Panc1 (cell line): Measurements from ENCODE around the gene TBC1D28.
"Not testable (repeated sequence)": the region's sequence is repeated elsewhere in the genome, so short reads cannot be mapped to it uniquely, and the experiment has no call there.

Experiments used
- CTCF ChIP-seq: fragments of 450-650 bp; IDR thresholded peaks from 2 replicates; pipeline ENCODE4 v1.5.1; 2017; ENCODE audit warnings: mild to moderate bottlenecking
- POLR2AphosphoS5 ChIP-seq: IDR thresholded peaks from 2 replicates; pipeline ENCODE4 v1.6.1; 2012; ENCODE audit warnings: mild to moderate bottlenecking, low read depth, low read length, moderate library complexity
- REST ChIP-seq, 2 experiments: IDR thresholded peaks; 2 replicates each; pipeline ENCODE4 v1.6.1; 2011 to 2012; ENCODE audit warnings: low read depth in 2 of 2, control low read depth in 1 of 2, low read length in 1 of 2, mild to moderate bottlenecking in 1 of 2, moderate library complexity in 1 of 2; ENCODE audit not compliant: insufficient read depth in 1 of 2

GRCh38 chr17:18681767-18682571 is 37.8 kb upstream of the TBC1D28 start, which contains the start of gene FOXO3B:
- not testable (repeated sequence) for TF ChIP-seq CTCF; POLR2AphosphoS5; REST (IDR thresholded peaks at IDR 0.05; ENCODE audit: insufficient read depth in 1 of 2, low read depth in 2 of 2, low read length in 1 of 2)
